OCI-LY1 (cell line): ENCODE results near the gene ODAD4.

Experiments
- H2AFZ ChIP-seq: fragments of 200-600 bp; sonication (generic), shearing (Covaris generic); 2 replicates; pipeline ENCODE4 v1.6.0; 2014; ENCODE audit warnings: antibody characterized with exemption, mild to moderate bottlenecking, low read length
- H3F3A ChIP-seq: fragments of 200-600 bp; sonication (generic), shearing (Covaris generic); 2 replicates; pipeline ENCODE4 v1.6.0; 2014; ENCODE audit warnings: mild to moderate bottlenecking, antibody characterized with exemption, low read length, moderate library complexity; ENCODE audit not compliant: insufficient read depth
- H3K27ac ChIP-seq: fragments of 200-600 bp; sonication (generic); 2 replicates; pipeline ENCODE4 v1.5.1; 2014; ENCODE audit warnings: low read length, mixed run types, mild to moderate bottlenecking, low read depth; ENCODE audit not compliant: poor library complexity, severe bottlenecking
- H3K27me3 ChIP-seq: fragments of 200-600 bp; sonication (generic); 2 replicates; pipeline ENCODE4 v1.6.0; 2014; ENCODE audit warnings: antibody characterized with exemption, mild to moderate bottlenecking, low read length, moderate library complexity; ENCODE audit not compliant: insufficient read depth
- H3K36me3 ChIP-seq: fragments of 200-600 bp; sonication (generic); 2 replicates; pipeline ENCODE4 v1.6.1; 2014; ENCODE audit warnings: mild to moderate bottlenecking, antibody characterized with exemption, low read length, moderate library complexity, mixed read lengths; ENCODE audit not compliant: insufficient read depth
- H3K4me1 ChIP-seq: fragments of 200-600 bp; sonication (generic); 2 replicates; pipeline ENCODE4 v1.5.1; 2014; ENCODE audit warnings: mild to moderate bottlenecking, low read length, moderate library complexity; ENCODE audit not compliant: insufficient read depth, severe bottlenecking
- H3K4me2 ChIP-seq: fragments of 200-600 bp; sonication (generic), shearing (Covaris generic); 2 replicates; pipeline ENCODE4 v1.6.1; 2014; ENCODE audit warnings: low read length
- H3K4me3 ChIP-seq: fragments of 200-600 bp; sonication (generic); 2 replicates; pipeline ENCODE4 v1.5.1; 2014; ENCODE audit warnings: low read length, low read depth, mild to moderate bottlenecking, mixed read lengths; ENCODE audit not compliant: poor library complexity, severe bottlenecking
- H3K79me2 ChIP-seq: fragments of 200-600 bp; shearing (Covaris generic); 2 replicates; pipeline ENCODE4 v1.6.1; 2016; ENCODE audit warnings: mixed run types, low read length, mixed read lengths; ENCODE audit not compliant: insufficient read depth
- H3K9ac ChIP-seq: fragments of 200-600 bp; sonication (generic), shearing (Covaris generic); 2 replicates; pipeline ENCODE4 v1.6.1; 2014; ENCODE audit warnings: mild to moderate bottlenecking, low read length, mixed read lengths
- H3K9me2 ChIP-seq: fragments of 200-600 bp; sonication (generic), shearing (Covaris generic); 2 replicates; pipeline ENCODE4 v1.6.1; 2014; ENCODE audit warnings: low read depth, mild to moderate bottlenecking, low read length, mixed read lengths
- H3K9me3 ChIP-seq: fragments of 200-600 bp; shearing (Covaris generic); 2 replicates; pipeline ENCODE4 v1.6.1; 2014; ENCODE audit warnings: low read length, mixed read lengths
- H4K20me1 ChIP-seq: fragments of 200-600 bp; sonication (generic), shearing (Covaris generic); 2 replicates; pipeline ENCODE4 v1.6.0; 2016; ENCODE audit warnings: mild to moderate bottlenecking, low read length; ENCODE audit not compliant: insufficient read depth
- EZH2 ChIP-seq: fragments of 200-600 bp; sonication (generic), shearing (Covaris generic); IDR thresholded peaks from 2 replicates; pipeline ENCODE4 v1.8.0; 2017; ENCODE audit warnings: borderline replicate concordance, mixed run types, mild to moderate bottlenecking, antibody characterized with exemption, low read length, moderate library complexity, mixed read lengths
- TF ChIP-seq, protein P1 (sequence below): fragments of 200-600 bp; sonication (generic), shearing (Covaris generic); IDR thresholded peaks from 2 replicates; pipeline ENCODE4 v1.5.1; 2017; ENCODE audit warnings: mild to moderate bottlenecking, antibody characterized with exemption, low read length, moderate library complexity, mixed read lengths

The ODAD4 gene

DNA sequence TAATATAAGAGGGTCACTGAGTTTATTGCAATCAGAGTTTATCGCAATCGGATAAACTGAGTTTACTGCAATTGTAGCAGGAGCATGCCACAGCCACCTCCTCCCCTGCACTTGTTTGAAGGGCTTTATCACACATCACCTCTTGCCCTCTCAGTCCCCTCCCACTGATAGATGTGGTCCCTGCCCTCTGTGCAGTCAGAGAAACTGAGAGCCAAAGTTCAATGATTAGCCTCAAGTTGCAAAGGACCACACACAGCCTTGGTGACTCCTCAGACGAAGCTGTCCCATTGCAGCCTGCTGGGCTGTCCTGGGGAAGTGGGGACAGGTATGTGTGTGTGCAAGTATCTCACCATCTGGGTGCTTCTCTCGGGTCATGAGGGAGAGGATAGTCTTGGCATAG is 25.2 kb upstream of the ODAD4 start:
- H3K79me2 ChIP-seq, result no peaks in the 10 kb centered on the region

DNA sequence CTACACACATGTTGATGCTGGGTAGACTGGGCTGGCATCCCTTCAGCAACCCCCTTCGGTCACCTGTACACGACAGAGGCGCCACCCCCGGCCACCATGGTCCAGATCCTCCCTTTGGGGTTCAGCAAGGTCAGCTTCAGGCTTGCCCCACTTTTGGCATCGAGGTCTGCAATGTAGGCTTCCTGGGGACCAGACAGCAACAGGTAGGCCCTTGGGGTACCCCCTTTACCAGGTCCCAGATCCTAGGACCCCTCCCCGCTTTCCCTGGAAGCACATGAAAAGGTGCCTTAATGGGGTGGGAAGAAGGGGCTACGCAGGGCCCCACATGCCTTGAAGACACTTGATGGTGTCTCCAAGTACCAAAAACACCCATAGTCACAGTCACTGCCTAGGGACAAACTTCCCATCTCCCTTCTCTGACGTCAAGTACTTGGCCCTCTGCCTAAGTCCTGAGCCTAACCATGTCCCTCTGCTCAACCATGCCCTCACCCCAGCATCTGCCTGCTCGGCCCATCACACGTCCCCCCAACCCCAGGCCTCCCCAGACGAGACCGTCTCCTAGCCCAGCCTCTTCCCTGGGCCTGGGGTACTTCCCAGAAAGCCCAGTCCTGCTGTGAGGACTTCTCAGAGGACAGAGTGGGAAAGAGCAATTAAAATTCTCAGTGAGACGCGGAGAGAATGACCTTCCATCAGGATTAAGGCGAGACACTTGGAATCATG is 23.8 kb upstream of the ODAD4 start:
- H3F3A ChIP-seq, result no peaks in the 10 kb centered on the region

More for the DNA sequence above, 25.2 kb upstream of the ODAD4 start:
- TF ChIP-seq EZH2, result no peak
- TF ChIP-seq, protein P1, sequence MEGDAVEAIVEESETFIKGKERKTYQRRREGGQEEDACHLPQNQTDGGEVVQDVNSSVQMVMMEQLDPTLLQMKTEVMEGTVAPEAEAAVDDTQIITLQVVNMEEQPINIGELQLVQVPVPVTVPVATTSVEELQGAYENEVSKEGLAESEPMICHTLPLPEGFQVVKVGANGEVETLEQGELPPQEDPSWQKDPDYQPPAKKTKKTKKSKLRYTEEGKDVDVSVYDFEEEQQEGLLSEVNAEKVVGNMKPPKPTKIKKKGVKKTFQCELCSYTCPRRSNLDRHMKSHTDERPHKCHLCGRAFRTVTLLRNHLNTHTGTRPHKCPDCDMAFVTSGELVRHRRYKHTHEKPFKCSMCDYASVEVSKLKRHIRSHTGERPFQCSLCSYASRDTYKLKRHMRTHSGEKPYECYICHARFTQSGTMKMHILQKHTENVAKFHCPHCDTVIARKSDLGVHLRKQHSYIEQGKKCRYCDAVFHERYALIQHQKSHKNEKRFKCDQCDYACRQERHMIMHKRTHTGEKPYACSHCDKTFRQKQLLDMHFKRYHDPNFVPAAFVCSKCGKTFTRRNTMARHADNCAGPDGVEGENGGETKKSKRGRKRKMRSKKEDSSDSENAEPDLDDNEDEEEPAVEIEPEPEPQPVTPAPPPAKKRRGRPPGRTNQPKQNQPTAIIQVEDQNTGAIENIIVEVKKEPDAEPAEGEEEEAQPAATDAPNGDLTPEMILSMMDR, result no peak
- no peaks in the 10 kb centered on the region for H3K9me3 ChIP-seq
- peaks cover 98% of the 10 kb centered on the region for H3K36me3 ChIP-seq
- H3F3A ChIP-seq, result no peaks in the 10 kb centered on the region
- H3K27ac ChIP-seq, result no peak overlapping the region
- H3K4me1 ChIP-seq, result no peaks in the 10 kb centered on the region
- no peak overlapping the region for H3K9ac ChIP-seq
- H3K4me2 ChIP-seq, result no peak overlapping the region
- H3K4me3 ChIP-seq, result no peak overlapping the region
- H2AFZ ChIP-seq, result no peak overlapping the region
- no peaks in the 10 kb centered on the region for H3K27me3 ChIP-seq
- H4K20me1 ChIP-seq, result no peaks in the 10 kb centered on the region
- no peaks in the 10 kb centered on the region for H3K9me2 ChIP-seq

DNA sequence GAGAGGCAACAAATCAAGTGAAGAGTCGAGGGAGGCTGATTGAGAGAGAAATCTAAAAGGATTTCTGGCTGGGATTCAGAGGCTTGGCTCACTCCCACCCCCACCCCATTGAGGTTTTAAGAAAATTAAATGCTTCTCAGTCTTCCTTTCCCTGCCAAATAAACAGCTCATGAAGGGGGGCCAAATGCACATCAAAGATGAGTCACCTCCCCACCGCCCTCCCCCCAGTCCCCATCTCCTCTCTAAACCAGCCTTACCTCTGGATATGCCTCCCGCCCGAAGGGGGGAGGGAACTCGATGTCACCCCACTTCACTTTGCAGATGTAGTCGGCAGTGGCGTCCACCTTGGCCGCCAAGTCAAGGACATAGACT is 23.2 kb upstream of the ODAD4 start:
- Histone ChIP-seq H3K4me3 (no peak overlapping the region), H3K9me2 (no peaks in the 10 kb centered on the region), H3K9me3 (no peaks in the 10 kb centered on the region), H2AFZ (no peak overlapping the region), H3K4me2 (no peak overlapping the region), H3F3A (no peaks in the 10 kb centered on the region), H3K9ac (no peak overlapping the region), H3K4me1 (no peaks in the 10 kb centered on the region), H4K20me1 (no peaks in the 10 kb centered on the region), H3K27ac (no peak overlapping the region), H3K36me3 (peaks cover 98% of the 10 kb centered on the region), H3K27me3 (no peaks in the 10 kb centered on the region), H3K79me2 (no peaks in the 10 kb centered on the region)
- TF ChIP-seq EZH2, result no peak
- TF ChIP-seq, protein P1, result no peak

More for the DNA sequence above, 23.8 kb upstream of the ODAD4 start:
- H4K20me1 ChIP-seq, result no peaks in the 10 kb centered on the region
- no peaks in the 10 kb centered on the region for H3K27me3 ChIP-seq
- TF ChIP-seq, protein P1, result no peak
- TF ChIP-seq EZH2, result no peak
- H3K27ac ChIP-seq, result no peak overlapping the region
- H3K4me2 ChIP-seq, result no peak overlapping the region
- H3K4me3 ChIP-seq, result no peak overlapping the region
- H3K4me1 ChIP-seq, result no peaks in the 10 kb centered on the region
- no peaks in the 10 kb centered on the region for H3K9me2 ChIP-seq
- H3K9ac ChIP-seq, result no peak overlapping the region
- H2AFZ ChIP-seq, result no peak overlapping the region
- H3K79me2 ChIP-seq, result no peaks in the 10 kb centered on the region
- no peaks in the 10 kb centered on the region for H3K9me3 ChIP-seq
- H3K36me3 ChIP-seq, result peaks cover 98% of the 10 kb centered on the region
